ENCODE measurements around the gene PPP1R1C.

Gene PPP1R1C

GRCh38 chr2:182110347-182110746 lies 124.7 kb downstream of the PPP1R1C start:
- no peak overlapping the region for H3K4me3 ChIP-seq (ENCODE audit: low read depth, low read length)
- no peaks in the 10 kb centered on the region for H3K9me3 ChIP-seq (ENCODE audit: control insufficient read depth, insufficient read depth, low read length)
- H3K9ac ChIP-seq (ENCODE audit: low read depth, low read length), result no peak overlapping the region
- H3K4me1 ChIP-seq (ENCODE audit: control insufficient read depth, insufficient read depth, low read length), result no peaks in the 10 kb centered on the region
- no peaks in the 10 kb centered on the region for H3K27me3 ChIP-seq (ENCODE audit: control insufficient read depth, insufficient read depth, low read length)
- H3K36me3 ChIP-seq (ENCODE audit: control insufficient read depth, insufficient read depth, low read length), result no peaks in the 10 kb centered on the region

GRCh38 chr2:182113334-182113733 lies 127.7 kb downstream of the PPP1R1C start:
- Histone ChIP-seq H3K27me3 (ENCODE audit: control insufficient read depth, insufficient read depth, low read length) (no peaks in the 10 kb centered on the region), H3K9ac (ENCODE audit: low read depth, low read length) (no peak overlapping the region), H3K4me1 (ENCODE audit: control insufficient read depth, insufficient read depth, low read length) (no peaks in the 10 kb centered on the region), H3K9me3 (ENCODE audit: control insufficient read depth, insufficient read depth, low read length) (no peaks in the 10 kb centered on the region), H3K4me3 (ENCODE audit: low read depth, low read length) (no peak overlapping the region), H3K36me3 (ENCODE audit: control insufficient read depth, insufficient read depth, low read length) (no peaks in the 10 kb centered on the region)

- Histone ChIP-seq H3K36me3 (ENCODE audit: control insufficient read depth, insufficient read depth, low read length) (no peaks in the 10 kb centered on the region), H3K4me3 (ENCODE audit: low read depth, low read length) (no peak overlapping the region), H3K9ac (ENCODE audit: low read depth, low read length) (no peak overlapping the region), H3K4me1 (ENCODE audit: control insufficient read depth, insufficient read depth, low read length) (no peaks in the 10 kb centered on the region), H3K27me3 (ENCODE audit: control insufficient read depth, insufficient read depth, low read length) (no peaks in the 10 kb centered on the region), H3K9me3 (ENCODE audit: control insufficient read depth, insufficient read depth, low read length) (no peaks in the 10 kb centered on the region)
These were observed 129.6 kb downstream of the PPP1R1C start for GRCh38 chr2:182115258-182115657.

GRCh38 chr2:182116774-182117173 lies 131.1 kb downstream of the PPP1R1C start:
- Histone ChIP-seq H3K4me3 (ENCODE audit: low read depth, low read length) (no peak overlapping the region), H3K27me3 (ENCODE audit: control insufficient read depth, insufficient read depth, low read length) (no peaks in the 10 kb centered on the region), H3K9ac (ENCODE audit: low read depth, low read length) (no peak overlapping the region), H3K9me3 (ENCODE audit: control insufficient read depth, insufficient read depth, low read length) (no peaks in the 10 kb centered on the region), H3K36me3 (ENCODE audit: control insufficient read depth, insufficient read depth, low read length) (no peaks in the 10 kb centered on the region), H3K4me1 (ENCODE audit: control insufficient read depth, insufficient read depth, low read length) (no peaks in the 10 kb centered on the region)

GRCh38 chr2:182117196-182117595 lies 131.5 kb downstream of the PPP1R1C start:
- H3K36me3 ChIP-seq (ENCODE audit: control insufficient read depth, insufficient read depth, low read length), result no peaks in the 10 kb centered on the region

GRCh38 chr2:182128821-182129707 lies 143.4 kb downstream of the PPP1R1C start:
- no peaks in the 10 kb centered on the region for H3K9me3 ChIP-seq (ENCODE audit: control insufficient read depth, insufficient read depth, low read length)
- H3K27me3 ChIP-seq (ENCODE audit: control insufficient read depth, insufficient read depth, low read length), result no peaks in the 10 kb centered on the region
- H3K4me1 ChIP-seq (ENCODE audit: control insufficient read depth, insufficient read depth, low read length), result no peaks in the 10 kb centered on the region
- H3K9ac ChIP-seq (ENCODE audit: low read depth, low read length), result no peak overlapping the region
- H3K4me3 ChIP-seq (ENCODE audit: low read depth, low read length), result no peak overlapping the region
- H3K36me3 ChIP-seq (ENCODE audit: control insufficient read depth, insufficient read depth, low read length), result no peaks in the 10 kb centered on the region

More at GRCh38 chr2:182117196-182117595, 131.5 kb downstream of the PPP1R1C start:
- H3K9me3 ChIP-seq (ENCODE audit: control insufficient read depth, insufficient read depth, low read length), result no peaks in the 10 kb centered on the region
- no peak overlapping the region for H3K9ac ChIP-seq (ENCODE audit: low read depth, low read length)
- no peak overlapping the region for H3K4me3 ChIP-seq (ENCODE audit: low read depth, low read length)
- no peaks in the 10 kb centered on the region for H3K4me1 ChIP-seq (ENCODE audit: control insufficient read depth, insufficient read depth, low read length)
- no peaks in the 10 kb centered on the region for H3K27me3 ChIP-seq (ENCODE audit: control insufficient read depth, insufficient read depth, low read length)

GRCh38 chr2:182132605-182133004 lies 147.0 kb downstream of the PPP1R1C start:
- no peak overlapping the region for H3K9ac ChIP-seq (ENCODE audit: low read depth, low read length)
- no peaks in the 10 kb centered on the region for H3K4me1 ChIP-seq (ENCODE audit: control insufficient read depth, insufficient read depth, low read length)
- H3K27me3 ChIP-seq (ENCODE audit: control insufficient read depth, insufficient read depth, low read length), result no peaks in the 10 kb centered on the region
- H3K36me3 ChIP-seq (ENCODE audit: control insufficient read depth, insufficient read depth, low read length), result no peaks in the 10 kb centered on the region
- no peak overlapping the region for H3K4me3 ChIP-seq (ENCODE audit: low read depth, low read length)
- no peaks in the 10 kb centered on the region for H3K9me3 ChIP-seq (ENCODE audit: control insufficient read depth, insufficient read depth, low read length)

- Histone ChIP-seq H3K27me3 (ENCODE audit: control insufficient read depth, insufficient read depth, low read length) (no peaks in the 10 kb centered on the region), H3K4me3 (ENCODE audit: low read depth, low read length) (no peak overlapping the region), H3K9me3 (ENCODE audit: control insufficient read depth, insufficient read depth, low read length) (no peaks in the 10 kb centered on the region)
These were observed 147.7 kb downstream of the PPP1R1C start for GRCh38 chr2:182133195-182133891.

GRCh38 chr2:182134201-182134600 lies 148.5 kb downstream of the PPP1R1C start:
- Histone ChIP-seq H3K4me3 (ENCODE audit: low read depth, low read length) (no peak overlapping the region), H3K4me1 (ENCODE audit: control insufficient read depth, insufficient read depth, low read length) (no peaks in the 10 kb centered on the region), H3K9ac (ENCODE audit: low read depth, low read length) (no peak overlapping the region), H3K36me3 (ENCODE audit: control insufficient read depth, insufficient read depth, low read length) (no peaks in the 10 kb centered on the region), H3K9me3 (ENCODE audit: control insufficient read depth, insufficient read depth, low read length) (no peaks in the 10 kb centered on the region), H3K27me3 (ENCODE audit: control insufficient read depth, insufficient read depth, low read length) (no peaks in the 10 kb centered on the region)

More at GRCh38 chr2:182133195-182133891, 147.7 kb downstream of the PPP1R1C start:
- Histone ChIP-seq H3K4me1 (ENCODE audit: control insufficient read depth, insufficient read depth, low read length) (no peaks in the 10 kb centered on the region), H3K36me3 (ENCODE audit: control insufficient read depth, insufficient read depth, low read length) (no peaks in the 10 kb centered on the region), H3K9ac (ENCODE audit: low read depth, low read length) (no peak overlapping the region)

- no peaks in the 10 kb centered on the region for H3K4me1 ChIP-seq (ENCODE audit: control insufficient read depth, insufficient read depth, low read length)
- H3K9ac ChIP-seq (ENCODE audit: low read depth, low read length), result no peak overlapping the region
- H3K9me3 ChIP-seq (ENCODE audit: control insufficient read depth, insufficient read depth, low read length), result no peaks in the 10 kb centered on the region
- H3K27me3 ChIP-seq (ENCODE audit: control insufficient read depth, insufficient read depth, low read length), result no peaks in the 10 kb centered on the region
- no peaks in the 10 kb centered on the region for H3K36me3 ChIP-seq (ENCODE audit: control insufficient read depth, insufficient read depth, low read length)
- no peak overlapping the region for H3K4me3 ChIP-seq (ENCODE audit: low read depth, low read length)
These were observed 156.4 kb downstream of the PPP1R1C start for GRCh38 chr2:182142062-182142461.

- no peaks in the 10 kb centered on the region for H3K9me3 ChIP-seq (ENCODE audit: control insufficient read depth, insufficient read depth, low read length)
- no peak overlapping the region for H3K9ac ChIP-seq (ENCODE audit: low read depth, low read length)
- H3K27me3 ChIP-seq (ENCODE audit: control insufficient read depth, insufficient read depth, low read length), result no peaks in the 10 kb centered on the region
- H3K4me3 ChIP-seq (ENCODE audit: low read depth, low read length), result no peak overlapping the region
- H3K4me1 ChIP-seq (ENCODE audit: control insufficient read depth, insufficient read depth, low read length), result no peaks in the 10 kb centered on the region
- H3K36me3 ChIP-seq (ENCODE audit: control insufficient read depth, insufficient read depth, low read length), result no peaks in the 10 kb centered on the region
These were observed 158.6 kb downstream of the PPP1R1C start for GRCh38 chr2:182144041-182144775.
